ENCODE results near the gene MAP3K10.

The MAP3K10 gene

DNA sequence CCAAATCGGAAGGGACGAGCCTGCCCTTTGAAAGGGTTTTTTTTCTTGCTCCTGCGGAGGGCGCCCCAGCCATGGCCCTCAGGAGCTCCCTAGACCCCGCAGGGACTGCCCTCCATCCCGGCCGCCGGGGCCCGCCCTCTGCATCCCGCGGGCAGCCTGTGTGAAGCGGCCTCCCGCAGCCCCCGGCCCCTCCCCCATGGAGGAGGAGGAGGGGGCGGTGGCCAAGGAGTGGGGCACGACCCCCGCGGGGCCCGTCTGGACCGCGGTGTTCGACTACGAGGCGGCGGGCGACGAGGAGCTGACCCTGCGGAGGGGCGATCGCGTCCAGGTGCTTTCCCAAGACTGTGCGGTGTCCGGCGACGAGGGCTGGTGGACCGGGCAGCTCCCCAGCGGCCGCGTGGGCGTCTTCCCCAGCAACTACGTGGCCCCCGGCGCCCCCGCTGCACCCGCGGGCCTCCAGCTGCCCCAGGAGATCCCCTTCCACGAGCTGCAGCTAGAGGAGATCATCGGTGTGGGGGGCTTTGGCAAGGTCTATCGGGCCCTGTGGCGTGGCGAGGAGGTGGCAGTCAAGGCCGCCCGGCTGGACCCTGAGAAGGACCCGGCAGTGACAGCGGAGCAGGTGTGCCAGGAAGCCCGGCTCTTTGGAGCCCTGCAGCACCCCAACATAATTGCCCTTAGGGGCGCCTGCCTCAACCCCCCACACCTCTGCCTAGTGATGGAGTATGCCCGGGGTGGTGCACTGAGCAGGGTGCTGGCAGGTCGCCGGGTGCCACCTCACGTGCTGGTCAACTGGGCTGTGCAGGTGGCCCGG is 815 bp downstream of the MAP3K10 start:
- TF ChIP-seq, protein P1, sequence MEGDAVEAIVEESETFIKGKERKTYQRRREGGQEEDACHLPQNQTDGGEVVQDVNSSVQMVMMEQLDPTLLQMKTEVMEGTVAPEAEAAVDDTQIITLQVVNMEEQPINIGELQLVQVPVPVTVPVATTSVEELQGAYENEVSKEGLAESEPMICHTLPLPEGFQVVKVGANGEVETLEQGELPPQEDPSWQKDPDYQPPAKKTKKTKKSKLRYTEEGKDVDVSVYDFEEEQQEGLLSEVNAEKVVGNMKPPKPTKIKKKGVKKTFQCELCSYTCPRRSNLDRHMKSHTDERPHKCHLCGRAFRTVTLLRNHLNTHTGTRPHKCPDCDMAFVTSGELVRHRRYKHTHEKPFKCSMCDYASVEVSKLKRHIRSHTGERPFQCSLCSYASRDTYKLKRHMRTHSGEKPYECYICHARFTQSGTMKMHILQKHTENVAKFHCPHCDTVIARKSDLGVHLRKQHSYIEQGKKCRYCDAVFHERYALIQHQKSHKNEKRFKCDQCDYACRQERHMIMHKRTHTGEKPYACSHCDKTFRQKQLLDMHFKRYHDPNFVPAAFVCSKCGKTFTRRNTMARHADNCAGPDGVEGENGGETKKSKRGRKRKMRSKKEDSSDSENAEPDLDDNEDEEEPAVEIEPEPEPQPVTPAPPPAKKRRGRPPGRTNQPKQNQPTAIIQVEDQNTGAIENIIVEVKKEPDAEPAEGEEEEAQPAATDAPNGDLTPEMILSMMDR (IDR thresholded peaks at IDR 0.05): no peak

DNA sequence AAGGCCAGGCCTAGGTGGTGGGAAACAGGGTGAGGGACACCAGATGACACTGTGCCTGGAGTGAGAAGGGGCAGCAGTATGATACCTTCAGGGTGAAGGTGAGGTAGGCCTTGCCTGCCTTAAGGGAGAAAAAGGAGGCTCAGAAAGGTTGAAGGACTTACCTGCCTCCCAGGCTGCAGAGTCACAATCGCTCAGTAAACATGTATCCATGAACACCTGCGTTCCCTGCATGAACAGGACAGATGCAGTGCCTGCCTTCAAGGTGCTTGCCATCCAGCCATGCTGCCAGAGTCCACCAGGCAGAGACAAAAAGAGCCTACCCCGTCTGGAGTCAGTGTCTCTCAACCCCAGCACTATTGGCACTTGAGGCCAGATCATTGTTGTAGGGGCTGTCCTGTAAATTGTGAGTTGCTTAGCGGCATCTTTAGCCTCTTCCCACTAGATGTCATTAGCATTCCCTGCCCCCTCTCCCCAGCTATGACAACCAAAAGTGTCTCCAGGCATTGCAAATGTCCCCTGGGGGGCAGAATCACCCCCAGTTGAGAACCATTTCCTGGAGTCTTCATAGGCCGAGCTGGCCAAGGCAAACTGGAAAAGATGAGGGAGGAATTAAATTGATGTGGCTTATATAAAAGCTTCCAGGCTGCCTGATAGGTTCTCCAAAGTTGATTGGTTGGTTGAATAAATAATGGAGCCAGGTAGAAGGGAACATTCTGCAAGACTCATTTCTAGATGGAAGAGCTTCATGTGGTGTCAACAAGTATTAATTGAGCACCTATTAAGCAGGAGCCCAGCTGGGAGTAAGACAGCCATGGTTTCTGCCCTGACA is 1.7 kb downstream of the MAP3K10 start:
- TF ChIP-seq, protein P1 (IDR thresholded peaks at IDR 0.05): no peak

DNA sequence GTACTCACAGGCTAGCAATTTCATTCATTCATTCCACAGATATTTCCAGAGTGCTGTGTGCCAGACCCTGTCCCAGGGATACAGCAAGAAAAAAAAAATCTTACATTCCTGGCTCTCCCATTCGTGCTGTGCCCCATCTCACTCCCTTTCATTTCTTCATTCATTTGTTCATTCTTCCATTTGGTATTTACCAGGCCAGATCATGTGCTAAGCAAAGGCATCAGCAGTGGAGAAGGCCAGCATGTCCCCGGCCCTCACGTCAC is 2.3 kb downstream of the MAP3K10 start:
- TF ChIP-seq, protein P1 (IDR thresholded peaks at IDR 0.05): no peak

DNA sequence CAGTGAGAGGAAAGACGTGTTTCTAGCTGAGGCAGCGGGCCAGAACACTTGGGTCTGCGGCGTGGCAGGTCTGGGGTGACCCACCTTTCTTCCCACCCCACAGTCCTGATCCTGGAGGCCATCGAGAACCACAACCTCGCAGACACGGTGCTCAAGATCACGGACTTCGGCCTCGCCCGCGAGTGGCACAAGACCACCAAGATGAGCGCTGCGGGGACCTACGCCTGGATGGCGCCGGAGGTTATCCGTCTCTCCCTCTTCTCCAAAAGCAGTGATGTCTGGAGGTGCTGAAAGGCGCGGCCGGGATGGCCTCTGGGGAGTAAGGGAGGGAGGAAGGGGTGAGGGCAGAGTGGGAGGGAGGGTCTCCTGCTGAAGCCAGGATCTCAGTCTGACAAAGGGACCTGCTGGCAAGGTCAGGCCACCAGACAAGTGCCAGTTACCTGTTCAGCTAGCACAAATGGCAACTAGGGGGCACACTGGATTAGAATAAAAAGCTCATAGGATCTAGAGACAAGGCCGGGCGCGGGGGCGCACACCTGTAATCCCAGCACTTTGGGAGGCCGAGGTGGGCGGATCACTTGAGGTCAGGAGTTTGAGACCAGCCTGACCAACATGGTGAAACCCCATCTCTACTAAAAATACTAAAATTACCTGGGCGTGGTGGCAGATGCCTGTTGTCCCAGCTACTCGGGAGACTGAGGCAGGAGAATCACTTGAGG is 7.2 kb downstream of the MAP3K10 start:
- TF ChIP-seq, protein P1 (IDR thresholded peaks at IDR 0.05): no peak

DNA sequence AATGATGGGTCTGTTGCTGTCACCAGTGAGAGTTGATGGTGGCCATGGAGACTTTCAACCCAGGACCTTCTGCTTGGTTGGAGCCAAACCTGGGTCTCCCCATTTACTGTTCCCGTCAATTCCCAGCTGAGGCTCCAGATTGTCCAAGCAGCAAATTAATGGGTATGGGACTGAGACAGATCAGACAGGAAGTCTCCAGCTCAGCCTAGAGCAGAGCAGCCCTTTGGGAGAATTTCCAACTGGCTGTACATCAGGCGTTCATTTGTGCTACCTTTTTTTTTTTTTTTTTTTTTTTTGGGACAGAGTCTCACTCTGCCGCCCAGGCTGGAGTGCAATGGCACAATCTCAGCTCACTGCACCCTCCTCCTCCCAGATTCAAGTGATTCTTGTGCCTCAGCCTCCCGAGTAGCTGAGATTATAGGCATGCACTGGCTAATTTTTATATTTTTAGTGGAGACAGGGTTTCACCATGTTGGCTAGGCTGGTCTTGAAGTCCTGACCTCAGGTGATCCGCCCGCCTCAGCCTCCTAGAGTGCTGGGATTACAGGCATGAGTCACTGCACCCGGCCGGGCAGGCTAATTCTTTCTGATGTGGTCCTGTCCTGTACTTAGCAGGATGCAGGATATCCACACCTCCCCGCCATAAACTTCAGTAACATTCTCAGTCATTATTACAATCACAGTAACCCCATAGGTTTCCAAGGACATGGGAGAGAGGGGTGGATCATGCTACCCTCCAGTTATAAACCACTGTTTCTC is 9.3 kb downstream of the MAP3K10 start:
- TF ChIP-seq, protein P1 (IDR thresholded peaks at IDR 0.05): no peak

DNA sequence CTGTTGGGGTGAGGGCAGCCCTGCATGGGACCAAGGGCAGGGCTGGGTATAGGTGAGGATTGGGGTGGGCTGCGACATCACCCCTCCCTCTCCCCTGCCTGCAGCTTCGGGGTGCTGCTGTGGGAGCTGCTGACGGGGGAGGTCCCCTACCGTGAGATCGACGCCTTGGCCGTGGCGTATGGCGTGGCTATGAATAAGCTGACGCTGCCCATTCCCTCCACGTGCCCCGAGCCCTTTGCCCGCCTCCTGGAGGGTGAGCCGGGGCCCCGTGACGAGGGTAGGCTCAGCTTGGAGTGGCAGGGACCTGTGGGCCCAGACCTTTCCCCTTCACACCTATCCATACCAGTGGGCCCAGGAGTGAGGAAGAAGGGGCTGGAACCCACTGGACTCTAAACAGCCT is 13.2 kb downstream of the MAP3K10 start:
- TF ChIP-seq, protein P1 (IDR thresholded peaks at IDR 0.05): no peak

DNA sequence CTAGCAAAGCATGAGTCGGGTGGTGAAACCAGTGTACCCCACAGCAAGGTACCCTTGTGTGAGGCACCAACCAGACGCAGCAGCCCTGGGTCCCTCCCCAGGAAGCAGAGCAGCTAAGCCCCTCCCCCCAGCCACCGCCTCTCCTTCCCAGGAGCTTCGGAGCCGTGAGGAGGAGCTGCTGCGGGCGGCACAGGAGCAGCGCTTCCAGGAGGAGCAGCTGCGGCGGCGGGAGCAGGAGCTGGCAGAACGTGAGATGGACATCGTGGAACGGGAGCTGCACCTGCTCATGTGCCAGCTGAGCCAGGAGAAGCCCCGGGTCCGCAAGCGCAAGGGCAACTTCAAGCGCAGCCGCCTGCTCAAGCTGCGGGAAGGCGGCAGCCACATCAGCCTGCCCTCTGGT is 14.5 kb downstream of the MAP3K10 start:
- TF ChIP-seq, protein P1 (IDR thresholded peaks at IDR 0.05): no peak
